Measurements from ENCODE around the gene SDC3. TPM values are rescaled to one million over a fixed set of nuclear protein-coding genes. Genes with fewer than 3 reads are reported as not detected.

The SDC3 gene
- total and polyA plus RNA-seq, 7 donors, result 2.4 to 91.1 (median 29.9) TPM

GRCh38 chr1:30882678-30883388, 25.7 kb downstream of the SDC3 start:
- no peaks in the 10 kb centered on the region for H3K9me3 ChIP-seq
- intact Hi-C loops (cut with DNase I), result no loop called here
- no peaks in the 10 kb centered on the region for H3K27me3 ChIP-seq
- H3K4me1 ChIP-seq, result peaks cover 0 to 100% (median 95%) of the 10 kb centered on the region in 4 donors
- no peak for DNase-seq
- no peak overlapping the region for H3K4me3 ChIP-seq
- WGBS, 2 donors, result 84 to 88% methylated on average over 14 of the region's 14 CpGs
- TF ChIP-seq POLR2A (IDR thresholded peaks at IDR 0.05) (no peak), POLR2AphosphoS5 (IDR thresholded peaks at IDR 0.05) (no peak)
- H3K36me3 ChIP-seq, result no peaks in the 10 kb centered on the region
- H3K27ac ChIP-seq, result peak overlapping the region; percentile 78 to 95 (median 92)

- Histone ChIP-seq H3K9me3 (no peaks in the 10 kb centered on the region), H3K27ac (peak overlapping the region; percentile 78 to 95 (median 92)), H3K4me3 (no peak overlapping the region), H3K4me1 (peaks cover 0 to 100% (median 95%) of the 10 kb centered on the region in 4 donors), H3K27me3 (no peaks in the 10 kb centered on the region), H3K36me3 (peaks cover 0 to 5% (median 3%) of the 10 kb centered on the region in 4 donors)
- WGBS, 2 donors, result 72 to 87% methylated on average over 25 of the region's 25 CpGs
- no peak for TF ChIP-seq EP300 (IDR thresholded peaks at IDR 0.05)
- TF ChIP-seq POLR2AphosphoS5 (IDR thresholded peaks at IDR 0.05), result no peak
- TF ChIP-seq POLR2A (IDR thresholded peaks at IDR 0.05), result no peak
- no peak for TF ChIP-seq CTCF (IDR thresholded peaks at IDR 0.05)
- intact Hi-C loops (cut with DNase I), result no loop called here
- DNase-seq, result no peak
Measured at GRCh38 chr1:30881319-30882181, 27.0 kb downstream of the SDC3 start.

- H3K27ac ChIP-seq, result peak overlapping the region; percentile 25 to 95 (median 86)
- TF ChIP-seq POLR2AphosphoS5 (IDR thresholded peaks at IDR 0.05) (no peak), EP300 (IDR thresholded peaks at IDR 0.05) (no peak), CTCF (IDR thresholded peaks at IDR 0.05) (no peak), POLR2A (IDR thresholded peaks at IDR 0.05) (no peak)
- intact Hi-C loops (cut with DNase I), result no loop called here
Measured at GRCh38 chr1:30880678-30881318, 27.8 kb downstream of the SDC3 start.

GRCh38 chr1:30879940-30880677, 28.4 kb downstream of the SDC3 start:
- H3K27ac ChIP-seq, result peak overlapping the region; percentile 72 to 95 (median 86)
- no peaks in the 10 kb centered on the region for H3K9me3 ChIP-seq
- WGBS, 2 donors, result 62 to 78% methylated on average over 17 of the region's 17 CpGs
- H3K27me3 ChIP-seq, result no peaks in the 10 kb centered on the region
- H3K36me3 ChIP-seq, result peaks cover 0 to 19% (median 13%) of the 10 kb centered on the region in 4 donors
- no peak for DNase-seq
- H3K4me1 ChIP-seq, result peaks cover 0 to 89% (median 86%) of the 10 kb centered on the region in 4 donors
- no peak overlapping the region for H3K4me3 ChIP-seq
- intact Hi-C loops (cut with DNase I), result no loop called here
- TF ChIP-seq POLR2A (IDR thresholded peaks at IDR 0.05) (no peak), EP300 (IDR thresholded peaks at IDR 0.05) (no peak), POLR2AphosphoS5 (IDR thresholded peaks at IDR 0.05) (no peak), CTCF (IDR thresholded peaks at IDR 0.05) (no peak)

More at GRCh38 chr1:30880678-30881318, 27.8 kb downstream of the SDC3 start:
- no peaks in the 10 kb centered on the region for H3K9me3 ChIP-seq
- WGBS, 2 donors, result 70 to 84% methylated on average over 11 of the region's 11 CpGs
- no peak overlapping the region for H3K4me3 ChIP-seq
- H3K36me3 ChIP-seq, result peaks cover 0 to 13% (median 9%) of the 10 kb centered on the region in 4 donors
- H3K27me3 ChIP-seq, result no peaks in the 10 kb centered on the region
- H3K4me1 ChIP-seq, result peaks cover 0 to 96% (median 92%) of the 10 kb centered on the region in 4 donors
- no peak for DNase-seq

All from sigmoid colon (tissue), 7 donors.